Type B pancreatic cell (in vitro differentiated cells): ENCODE measurements around the gene ZMYND11. TPM values are rescaled to one million over a fixed set of nuclear protein-coding genes. Genes with fewer than 3 reads are reported as not detected.

Experiments used
- DNase-seq: peaks from one replicate; pipeline ENCODE4 v3.0.0; 2021; ENCODE audit warnings: mixed read lengths; ENCODE audit not compliant: unreplicated experiment; ENCODE audit errors: extremely low spot score
- H3K27ac Mint-ChIP-seq: 2 replicates; pipeline ENCODE4 v1.8.0; 2021; ENCODE audit warnings: mild to moderate bottlenecking, mixed read lengths
- H3K27me3 Mint-ChIP-seq: 2 replicates; pipeline ENCODE4 v1.8.0; 2021; ENCODE audit warnings: mixed read lengths
- H3K36me3 Mint-ChIP-seq: 2 replicates; pipeline ENCODE4 v1.8.0; 2021; ENCODE audit warnings: mixed read lengths
- H3K4me1 Mint-ChIP-seq: one replicate; pipeline ENCODE4 v1.8.0; 2021; ENCODE audit warnings: mixed read lengths; ENCODE audit not compliant: unreplicated experiment
- H3K4me3 Mint-ChIP-seq: 2 replicates; pipeline ENCODE4 v1.8.0; 2021; ENCODE audit warnings: mild to moderate bottlenecking, mixed read lengths
- H3K9me3 Mint-ChIP-seq: 2 replicates; pipeline ENCODE4 v1.8.0; 2021; ENCODE audit warnings: mixed read lengths
- CTCF ChIP-seq: fragments of 200-600 bp; sonication (generic); conservative IDR thresholded peaks from 2 replicates; pipeline ENCODE4 v1.5.0; 2021; ENCODE audit warnings: antibody characterized with exemption, mild to moderate bottlenecking
- total RNA-seq: library from RNA; stranded (reverse); gene quantifications from 2 replicates; pipeline ENCODE4 v1.2.1, GENCODE V29; 2021; ENCODE audit warnings: low replicate concordance

The ZMYND11 gene
- total RNA-seq, 1 donor from 2014 or later: 58.7 TPM

- H3K27me3 Mint-ChIP-seq: no peaks in the 10 kb centered on the region
- peak overlapping the region; percentile 93 for H3K27ac Mint-ChIP-seq
- peaks cover 51% of the 10 kb centered on the region for H3K4me1 Mint-ChIP-seq
These were observed 2.0 kb upstream of the ZMYND11 start for GRCh38 chr10:132946-133898.

DNA sequence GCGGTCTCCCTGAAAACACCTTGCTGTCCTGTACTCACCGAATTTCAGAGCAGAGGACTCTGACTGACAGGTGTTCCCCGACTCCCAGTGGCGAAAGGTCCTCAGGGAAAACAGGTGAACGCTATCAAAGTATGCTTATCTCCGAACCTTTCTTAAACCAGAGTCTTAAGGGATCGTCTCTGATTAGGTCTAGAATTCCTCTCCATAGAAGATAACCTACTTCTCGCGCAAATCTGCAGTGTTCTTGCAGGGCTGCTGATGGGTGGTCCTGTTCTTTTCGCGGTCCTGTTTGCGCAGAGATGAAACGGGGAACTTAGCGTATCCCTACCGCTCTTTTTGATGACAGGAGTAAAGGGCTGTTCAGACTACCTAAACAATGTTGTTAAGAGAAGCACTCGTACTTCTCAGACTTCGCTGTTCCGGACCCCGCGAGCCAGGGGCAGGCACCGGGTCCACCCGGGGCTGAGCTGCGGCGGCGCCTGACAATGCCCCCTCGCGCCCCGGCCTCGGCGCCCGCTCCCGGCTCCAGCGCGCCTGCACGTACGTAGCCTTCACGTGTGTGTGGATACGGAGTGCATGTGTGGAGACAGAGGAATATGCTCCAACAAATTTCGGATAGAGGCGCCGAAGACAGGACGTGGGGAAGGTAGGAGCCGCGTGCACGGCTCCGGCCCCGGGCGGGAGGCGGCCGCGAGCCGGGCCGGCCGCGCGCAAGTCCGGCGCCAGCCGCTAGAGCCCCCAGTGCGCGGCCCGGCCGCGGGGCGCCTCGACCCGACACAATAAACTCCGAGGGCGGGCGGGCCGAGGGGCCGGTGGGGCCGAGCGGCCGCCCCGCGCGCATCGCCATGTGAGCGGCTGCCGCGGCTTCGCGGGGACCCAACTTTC, 766 bp upstream of the ZMYND11 start:
- H3K27me3 Mint-ChIP-seq: no peaks in the 10 kb centered on the region
- peak overlapping the region; percentile 93 for H3K27ac Mint-ChIP-seq
- no peak for TF ChIP-seq CTCF
- peaks cover 50% of the 10 kb centered on the region for H3K4me1 Mint-ChIP-seq
- peak overlapping the region; percentile 93 for H3K4me3 Mint-ChIP-seq
- no peak for DNase-seq
- no peaks in the 10 kb centered on the region for H3K36me3 Mint-ChIP-seq
- H3K9me3 Mint-ChIP-seq: no peaks in the 10 kb centered on the region

More at GRCh38 chr10:132946-133898, 2.0 kb upstream of the ZMYND11 start:
- no peaks in the 10 kb centered on the region for H3K36me3 Mint-ChIP-seq
- no peak for DNase-seq
- no peaks in the 10 kb centered on the region for H3K9me3 Mint-ChIP-seq
- no peak for TF ChIP-seq CTCF
- H3K4me3 Mint-ChIP-seq: peak overlapping the region; percentile 93

- Mint-ChIP-seq H3K4me3 (peak overlapping the region; percentile 92), H3K4me1 (peaks cover 45% of the 10 kb centered on the region), H3K9me3 (no peaks in the 10 kb centered on the region), H3K27ac (peak overlapping the region; percentile 93), H3K27me3 (no peaks in the 10 kb centered on the region), H3K36me3 (no peaks in the 10 kb centered on the region)
- peak; percentile 75 for DNase-seq
- no peak for TF ChIP-seq CTCF
These were observed 578 bp downstream of the ZMYND11 start for GRCh38 chr10:135601-136464.

- DNase-seq: no peak
- H3K4me3 Mint-ChIP-seq: peak overlapping the region; percentile 92
- H3K9me3 Mint-ChIP-seq: no peaks in the 10 kb centered on the region
- H3K27me3 Mint-ChIP-seq: no peaks in the 10 kb centered on the region
- peaks cover 45% of the 10 kb centered on the region for H3K4me1 Mint-ChIP-seq
- TF ChIP-seq CTCF: no peak
- peak overlapping the region; percentile 93 for H3K27ac Mint-ChIP-seq
- H3K36me3 Mint-ChIP-seq: no peaks in the 10 kb centered on the region
These were observed 1.2 kb downstream of the ZMYND11 start for GRCh38 chr10:136465-136762.

GRCh38 chr10:137031-137430, 1.8 kb downstream of the ZMYND11 start:
- Mint-ChIP-seq H3K4me1 (peaks cover 44% of the 10 kb centered on the region), H3K27ac (peak overlapping the region; percentile 93), H3K36me3 (no peaks in the 10 kb centered on the region), H3K4me3 (peak overlapping the region; percentile 92), H3K9me3 (no peaks in the 10 kb centered on the region), H3K27me3 (no peaks in the 10 kb centered on the region)
- peak; percentile 71 for TF ChIP-seq CTCF
- no peak for DNase-seq
